Ishikawa (cell line): ENCODE data around the gene COMT.

Experiments
- CEBPB ChIP-seq: IDR thresholded peaks from 2 replicates; pipeline ENCODE4 v1.6.1; 2012
- CREB1 ChIP-seq: IDR thresholded peaks from 2 replicates; pipeline ENCODE4 v1.6.1; 2012; ENCODE audit warnings: low read depth
- EGR1 ChIP-seq: IDR thresholded peaks from 2 replicates; pipeline ENCODE4 v1.6.1; 2012
- NFIC ChIP-seq: IDR thresholded peaks from 2 replicates; pipeline ENCODE4 v1.6.1; 2012
- RAD21 ChIP-seq: IDR thresholded peaks from 2 replicates; pipeline ENCODE4 v1.6.1; 2012; ENCODE audit warnings: low read depth
- TAF1 ChIP-seq: IDR thresholded peaks from 2 replicates; pipeline ENCODE4 v1.6.1; 2012; ENCODE audit warnings: low read depth, mild to moderate bottlenecking
- TCF12 ChIP-seq: IDR thresholded peaks from 2 replicates; pipeline ENCODE4 v1.6.1; 2012; ENCODE audit warnings: low read depth
- TEAD4 ChIP-seq: IDR thresholded peaks from 2 replicates; pipeline ENCODE4 v1.6.1; 2012
- YY1 ChIP-seq: IDR thresholded peaks from 2 replicates; pipeline ENCODE4 v1.6.1; 2012; ENCODE audit warnings: low read depth

DNA sequence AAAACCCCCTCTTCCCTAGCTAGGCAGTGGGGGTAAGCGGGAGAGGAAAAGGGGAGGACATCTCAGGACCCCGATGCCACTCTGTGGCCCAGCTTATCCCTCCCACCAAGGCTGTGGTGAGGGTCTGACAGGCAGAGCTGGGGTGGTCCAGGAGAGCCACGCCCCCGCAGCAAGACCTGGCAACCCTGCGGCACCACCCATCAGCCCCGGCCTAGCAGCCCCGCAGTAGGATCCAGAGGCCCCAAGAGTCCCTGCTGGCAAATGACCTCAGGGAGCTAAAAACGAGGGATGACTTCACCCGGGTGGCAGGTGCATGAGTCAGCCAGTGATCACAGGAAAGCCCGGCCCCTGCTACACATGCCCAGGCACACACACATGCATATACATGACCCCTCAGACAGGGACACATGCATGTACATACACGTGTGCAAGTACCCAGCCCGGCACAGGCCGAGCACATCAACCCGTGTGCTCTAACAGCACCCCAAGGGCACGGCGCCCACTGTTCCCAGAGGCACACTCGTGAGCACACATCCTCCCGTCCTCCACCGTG lies 42.7 kb downstream of the COMT start:
- TF ChIP-seq TEAD4, result peak; percentile 78
- no peak for TF ChIP-seq CEBPB
- no peak for TF ChIP-seq YY1
- TF ChIP-seq TCF12, result peak; percentile 91
- TF ChIP-seq NFIC, result peak; percentile 65; the same call in 1 of the 2 replicates
- no peak for TF ChIP-seq TAF1
- TF ChIP-seq RAD21, result no peak
- no peak for TF ChIP-seq EGR1
- TF ChIP-seq CREB1, result no peak
